DMS53 (cell line): Measurements from ENCODE around the gene SHFL.

Source experiments
- DNase-seq: peaks from one replicate; lab custom pipeline; 2025; lab: John Stamatoyannopoulos, UW

Gene SHFL

GRCh38 chr19:10109528-10109927 lies 23.4 kb downstream of the SHFL start:
- no peak for DNase-seq

DNA sequence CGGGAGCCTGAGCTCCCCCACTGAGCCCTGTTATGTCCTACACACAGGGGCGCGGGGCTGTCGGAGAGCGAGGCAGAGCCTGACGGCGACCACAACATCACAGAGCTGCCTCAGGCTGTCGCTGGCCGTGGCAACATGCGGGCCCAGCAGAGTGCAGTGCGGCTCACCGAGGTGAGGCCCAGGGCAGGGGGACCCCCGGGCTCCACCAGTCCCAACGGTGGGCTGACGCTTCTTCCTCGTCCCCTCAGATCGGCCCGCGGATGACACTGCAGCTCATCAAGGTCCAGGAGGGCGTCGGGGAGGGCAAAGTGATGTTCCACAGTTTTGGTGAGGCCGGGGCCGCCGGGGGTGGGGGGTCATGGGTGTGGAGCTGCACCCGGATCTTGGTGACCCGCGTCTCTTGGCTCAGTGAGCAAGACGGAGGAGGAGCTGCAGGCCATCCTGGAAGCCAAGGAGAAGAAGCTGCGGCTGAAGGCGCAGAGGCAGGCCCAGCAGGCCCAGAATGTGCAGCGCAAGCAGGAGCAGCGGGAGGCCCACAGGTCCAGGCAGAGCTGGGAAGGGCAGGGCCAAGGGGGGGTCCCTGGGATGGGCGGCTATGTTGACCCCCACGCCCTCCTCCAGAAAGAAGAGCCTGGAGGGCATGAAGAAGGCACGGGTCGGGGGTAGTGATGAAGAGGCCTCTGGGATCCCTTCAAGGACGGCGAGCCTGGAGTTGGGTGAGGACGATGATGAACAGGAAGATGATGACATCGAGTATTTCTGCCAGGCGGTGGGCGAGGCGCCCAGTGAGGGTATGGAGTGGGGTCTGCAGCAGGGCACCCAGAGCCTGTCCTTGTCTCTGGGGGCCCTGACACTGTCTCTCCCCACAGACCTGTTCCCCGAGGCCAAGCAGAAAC lies 24.2 kb downstream of the SHFL start:
- DNase-seq, result no peak

GRCh38 chr19:10110972-10111317 lies 24.8 kb downstream of the SHFL start:
- DNase-seq, result no peak

- DNase-seq, result no peak
Measured at GRCh38 chr19:10111405-10111811, 25.3 kb downstream of the SHFL start, which contains the start of gene P2RY11. Gene P2RY11, plus strand, starts transcription at chr19:10111693. Its CDS starts 29 bp downstream, at chr19:10111722.

GRCh38 chr19:10112037-10112761 lies 26.1 kb downstream of the SHFL start:
- DNase-seq, result peak; percentile 23

DNA sequence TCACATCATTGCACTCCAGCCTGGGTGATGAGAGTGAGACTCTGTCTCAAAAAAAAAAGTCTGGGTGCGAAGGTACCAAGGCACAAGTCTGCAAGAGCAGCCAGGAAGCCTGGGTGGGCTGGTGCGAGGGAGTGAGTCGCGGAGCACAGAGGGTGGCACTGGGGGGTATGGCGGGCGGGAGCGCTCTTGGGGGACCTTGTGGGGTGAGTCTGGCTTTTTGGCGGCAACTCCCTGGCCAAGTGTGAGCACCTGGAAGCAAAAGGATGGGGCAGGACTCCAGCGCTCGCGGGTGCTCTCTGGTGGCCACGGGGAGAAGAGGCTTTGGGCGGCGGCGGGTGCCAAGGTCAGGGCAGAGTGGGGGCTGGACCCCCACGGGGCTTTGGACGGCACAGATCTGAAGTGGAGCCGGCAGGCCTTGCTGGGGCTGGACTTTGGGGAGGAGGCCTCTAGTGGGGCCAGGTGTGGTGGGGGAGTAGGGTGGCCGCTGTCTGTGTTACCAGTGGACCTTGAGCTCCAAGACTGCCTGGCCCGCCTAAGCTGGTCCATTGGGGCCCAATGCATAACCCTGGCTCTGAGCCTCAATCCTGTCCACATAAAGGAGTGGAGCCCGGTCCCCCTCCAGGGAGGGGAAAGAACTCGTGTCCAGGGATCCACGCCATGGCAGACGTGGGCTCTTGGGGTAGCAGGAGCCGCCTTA lies 26.9 kb downstream of the SHFL start:
- DNase-seq, result peak; percentile 68

- DNase-seq, result peak; percentile 42
Measured at GRCh38 chr19:10113592-10113963, 27.5 kb downstream of the SHFL start.

DNA sequence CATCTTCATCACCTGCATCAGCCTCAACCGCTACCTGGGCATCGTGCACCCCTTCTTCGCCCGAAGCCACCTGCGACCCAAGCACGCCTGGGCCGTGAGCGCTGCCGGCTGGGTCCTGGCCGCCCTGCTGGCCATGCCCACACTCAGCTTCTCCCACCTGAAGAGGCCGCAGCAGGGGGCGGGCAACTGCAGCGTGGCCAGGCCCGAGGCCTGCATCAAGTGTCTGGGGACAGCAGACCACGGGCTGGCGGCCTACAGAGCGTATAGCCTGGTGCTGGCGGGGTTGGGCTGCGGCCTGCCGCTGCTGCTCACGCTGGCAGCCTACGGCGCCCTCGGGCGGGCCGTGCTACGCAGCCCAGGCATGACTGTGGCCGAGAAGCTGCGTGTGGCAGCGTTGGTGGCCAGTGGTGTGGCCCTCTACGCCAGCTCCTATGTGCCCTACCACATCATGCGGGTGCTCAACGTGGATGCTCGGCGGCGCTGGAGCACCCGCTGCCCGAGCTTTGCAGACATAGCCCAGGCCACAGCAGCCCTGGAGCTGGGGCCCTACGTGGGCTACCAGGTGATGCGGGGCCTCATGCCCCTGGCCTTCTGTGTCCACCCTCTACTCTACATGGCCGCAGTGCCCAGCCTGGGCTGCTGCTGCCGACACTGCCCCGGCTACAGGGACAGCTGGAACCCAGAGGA lies 28.0 kb downstream of the SHFL start:
- DNase-seq, result peak; percentile 43

DNA sequence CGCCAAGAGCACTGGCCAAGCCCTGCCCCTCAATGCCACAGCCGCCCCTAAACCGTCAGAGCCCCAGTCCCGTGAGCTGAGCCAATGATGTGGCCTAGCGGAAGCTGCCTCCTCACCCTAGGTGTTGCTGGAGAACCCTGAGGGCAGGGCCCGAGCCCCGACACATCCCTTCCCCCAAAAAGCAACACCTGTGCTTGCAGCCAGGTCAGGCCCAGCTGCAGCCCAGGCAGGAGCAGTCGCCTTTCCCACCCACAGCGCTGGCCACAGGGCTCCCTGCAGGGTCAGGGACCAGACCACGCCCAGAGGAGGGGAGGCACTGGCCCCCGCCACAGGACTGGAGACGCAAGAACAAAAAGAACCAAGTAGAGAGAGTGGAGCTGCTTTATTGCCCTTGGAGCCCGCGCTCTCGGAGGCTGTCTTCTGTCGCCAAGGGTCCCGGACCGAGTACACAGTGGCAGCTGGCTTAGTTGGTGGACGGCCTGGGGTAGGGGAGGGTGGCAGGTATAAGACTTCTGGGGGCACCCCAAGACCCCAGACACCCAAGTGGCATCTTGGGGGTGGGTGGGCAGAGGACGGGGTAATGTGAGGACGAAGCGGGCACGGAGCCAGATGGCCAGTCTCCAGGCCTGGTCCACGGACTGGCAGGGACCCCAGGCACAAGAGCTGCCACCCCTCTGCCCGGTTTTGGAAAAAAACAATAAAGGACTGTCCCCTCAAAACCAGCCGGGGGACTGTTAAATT lies 28.7 kb downstream of the SHFL start:
- peak; percentile 37 for DNase-seq

- peak; percentile 30 for DNase-seq
Measured at GRCh38 chr19:10115392-10116084, 29.4 kb downstream of the SHFL start.

DNA sequence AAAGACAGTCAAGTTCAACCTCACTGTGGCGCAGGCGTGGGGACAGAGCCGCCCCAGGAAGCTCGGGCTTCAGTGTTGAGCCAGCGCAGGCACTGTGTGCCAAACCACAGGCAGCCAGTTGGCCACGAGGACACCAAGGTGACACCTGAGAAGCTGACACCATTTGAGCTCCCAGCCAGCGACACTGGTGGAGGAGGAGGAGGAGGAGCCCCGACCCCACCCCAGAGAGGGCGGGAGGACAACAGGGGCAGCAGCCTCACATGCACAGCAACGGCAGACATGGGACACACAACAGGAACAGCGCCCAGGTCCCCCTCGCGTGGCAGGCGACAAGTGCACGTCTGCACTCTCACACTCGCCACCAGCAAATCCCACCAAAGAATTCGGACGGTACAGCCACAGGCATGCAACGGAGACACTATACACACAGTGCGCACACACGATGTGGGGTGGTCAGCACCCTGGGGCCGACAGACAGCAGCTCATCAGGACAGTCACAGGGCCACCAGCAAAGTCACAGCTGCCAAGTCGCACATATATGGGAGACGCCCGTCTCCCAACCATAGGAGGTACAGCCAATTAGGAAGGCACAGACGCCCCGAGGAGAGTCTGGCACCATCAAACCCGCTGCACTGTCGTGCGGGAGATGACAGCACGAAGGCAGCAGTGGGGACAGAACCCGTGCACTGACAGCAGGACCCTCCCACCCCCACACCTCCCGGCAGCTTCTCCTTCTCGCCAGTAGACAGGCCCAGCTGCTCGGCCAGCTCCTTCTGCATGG lies 30.2 kb downstream of the SHFL start:
- DNase-seq, result no peak

DNA sequence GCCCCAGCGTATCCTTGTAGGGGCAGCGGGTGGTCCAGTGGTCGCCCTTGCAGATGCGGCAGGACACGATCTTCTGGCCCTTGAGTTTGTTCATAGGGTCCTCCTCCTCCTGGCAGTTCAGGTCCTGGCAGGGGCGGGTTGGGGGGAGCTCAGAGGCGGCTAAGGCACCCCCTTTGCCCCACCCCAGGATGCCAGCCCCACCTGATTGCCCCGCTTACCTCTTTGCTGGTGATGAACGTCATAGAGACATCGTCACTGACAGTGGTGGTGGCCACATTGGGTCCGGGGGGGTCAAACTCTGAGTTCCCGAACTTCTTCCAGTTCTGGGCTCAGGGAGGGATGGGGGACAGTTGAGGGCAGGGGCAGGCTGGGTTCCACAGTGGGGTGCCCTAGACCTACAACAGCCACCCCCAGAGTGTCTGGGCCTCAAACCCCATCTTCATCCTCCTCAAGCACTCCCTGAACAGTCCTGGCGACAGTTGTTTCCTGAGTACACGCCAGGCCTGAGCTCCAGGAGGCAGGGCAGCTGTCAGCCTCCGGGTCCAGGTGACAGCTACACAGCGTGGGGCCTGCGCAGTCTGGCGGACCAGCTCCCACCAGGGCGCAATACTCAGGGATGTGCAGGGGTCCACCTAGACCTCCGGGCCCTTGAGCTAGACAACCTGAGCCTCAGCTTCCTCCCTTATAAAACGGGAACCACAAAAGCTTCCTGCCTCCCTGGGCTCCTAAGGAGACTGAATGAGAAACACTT lies 30.9 kb downstream of the SHFL start:
- no peak for DNase-seq

GRCh38 chr19:10118960-10119359 lies 32.8 kb downstream of the SHFL start:
- peak; percentile 48 for DNase-seq

GRCh38 chr19:10120538-10121189 lies 34.5 kb downstream of the SHFL start:
- no peak for DNase-seq

DNA sequence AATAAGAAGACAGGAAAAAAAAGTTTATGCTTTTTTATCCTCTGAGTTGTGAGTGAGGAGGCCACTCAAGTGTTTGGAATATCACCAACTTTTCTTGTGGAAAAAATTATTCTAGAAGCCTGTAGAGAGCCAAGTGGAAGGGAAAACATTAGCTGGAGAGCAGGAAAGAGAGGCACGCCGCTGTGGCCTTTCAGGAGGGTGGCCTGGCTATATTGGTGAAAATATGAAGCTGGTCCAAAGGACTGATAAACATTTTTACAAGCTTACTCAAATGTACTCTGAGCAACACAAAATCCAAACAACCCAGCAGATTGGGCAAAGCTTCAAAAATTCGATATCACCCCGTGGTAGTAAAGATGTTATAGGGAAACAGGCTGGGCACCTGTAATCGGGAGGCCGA lies 35.9 kb downstream of the SHFL start:
- no peak for DNase-seq

DNA sequence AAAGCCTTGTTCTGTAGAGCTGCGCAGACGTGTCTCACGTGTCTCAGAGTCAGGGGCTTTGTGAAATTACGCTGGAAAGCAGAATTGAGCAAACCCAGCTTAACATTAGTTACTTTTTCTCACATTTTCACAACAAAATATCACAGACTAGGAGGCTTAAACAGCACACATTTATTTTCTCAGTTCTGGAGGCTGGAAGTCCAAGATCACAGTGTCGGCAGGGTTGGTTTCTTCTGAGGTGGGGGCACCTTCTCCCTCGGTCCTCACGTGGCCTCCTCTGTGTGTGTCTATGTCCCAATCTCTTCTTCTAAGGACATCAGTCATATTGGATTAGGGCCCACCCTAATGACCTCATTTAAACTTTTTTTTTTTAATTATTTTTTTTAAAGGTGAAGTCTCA lies 38.3 kb downstream of the SHFL start:
- DNase-seq, result no peak

GRCh38 chr19:10126213-10126639 lies 40.1 kb downstream of the SHFL start:
- no peak for DNase-seq

GRCh38 chr19:10132905-10133304 lies 46.8 kb downstream of the SHFL start:
- DNase-seq, result no peak

DNA sequence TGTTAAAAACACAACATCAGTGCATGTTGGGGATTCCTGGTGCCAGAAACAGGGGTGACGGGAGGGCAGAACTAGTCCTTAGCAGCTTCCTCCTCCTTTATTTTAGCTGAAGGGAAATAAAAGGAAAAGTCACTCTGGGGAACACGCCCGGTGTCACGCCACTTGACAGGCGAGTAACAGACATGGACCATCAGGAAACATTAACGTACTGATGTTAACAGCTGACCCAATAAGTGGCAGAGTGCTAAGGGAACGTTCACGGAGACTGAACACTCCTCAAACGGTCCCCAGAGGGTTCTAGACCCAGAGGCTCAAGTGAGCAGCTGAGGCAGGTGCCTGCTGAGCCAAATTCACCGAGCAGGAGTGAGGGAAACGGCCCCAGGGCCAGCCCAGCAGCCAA lies 47.5 kb downstream of the SHFL start:
- DNase-seq, result no peak
